ENCODE results near the gene UGT1A9. TPM values are rescaled to one million over a fixed set of nuclear protein-coding genes. Genes with fewer than 3 reads are reported as not detected.

The UGT1A9 gene
- polyA plus RNA-seq, 1 experiment: not detected

GRCh38 chr2:233673896-233674295 is 2.2 kb downstream of the UGT1A9 start:
- Histone ChIP-seq H3K27me3 (ENCODE audit: control insufficient read depth, insufficient read depth, low read length) (peaks cover 7% of the 10 kb centered on the region), H3K4me3 (ENCODE audit: low read depth, low read length) (no peak overlapping the region), H3K27ac (ENCODE audit: low read depth, low read length) (no peak overlapping the region), H3K9me3 (ENCODE audit: control insufficient read depth, insufficient read depth, low read length) (no peaks in the 10 kb centered on the region)
- CTCF ChIA-PET: no interaction called here
- DNase-seq (ENCODE audit: low read depth, low spot score): no peak
- TF ChIP-seq, protein P1, sequence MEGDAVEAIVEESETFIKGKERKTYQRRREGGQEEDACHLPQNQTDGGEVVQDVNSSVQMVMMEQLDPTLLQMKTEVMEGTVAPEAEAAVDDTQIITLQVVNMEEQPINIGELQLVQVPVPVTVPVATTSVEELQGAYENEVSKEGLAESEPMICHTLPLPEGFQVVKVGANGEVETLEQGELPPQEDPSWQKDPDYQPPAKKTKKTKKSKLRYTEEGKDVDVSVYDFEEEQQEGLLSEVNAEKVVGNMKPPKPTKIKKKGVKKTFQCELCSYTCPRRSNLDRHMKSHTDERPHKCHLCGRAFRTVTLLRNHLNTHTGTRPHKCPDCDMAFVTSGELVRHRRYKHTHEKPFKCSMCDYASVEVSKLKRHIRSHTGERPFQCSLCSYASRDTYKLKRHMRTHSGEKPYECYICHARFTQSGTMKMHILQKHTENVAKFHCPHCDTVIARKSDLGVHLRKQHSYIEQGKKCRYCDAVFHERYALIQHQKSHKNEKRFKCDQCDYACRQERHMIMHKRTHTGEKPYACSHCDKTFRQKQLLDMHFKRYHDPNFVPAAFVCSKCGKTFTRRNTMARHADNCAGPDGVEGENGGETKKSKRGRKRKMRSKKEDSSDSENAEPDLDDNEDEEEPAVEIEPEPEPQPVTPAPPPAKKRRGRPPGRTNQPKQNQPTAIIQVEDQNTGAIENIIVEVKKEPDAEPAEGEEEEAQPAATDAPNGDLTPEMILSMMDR (IDR thresholded peaks at IDR 0.05; ENCODE audit: low read depth, low read length): no peak
- POLR2A ChIA-PET: no interaction called here

GRCh38 chr2:233674314-233674713 is 2.6 kb downstream of the UGT1A9 start:
- TF ChIP-seq, protein P1 (IDR thresholded peaks at IDR 0.05; ENCODE audit: low read depth, low read length): no peak
- Histone ChIP-seq H3K27me3 (ENCODE audit: control insufficient read depth, insufficient read depth, low read length) (peaks cover 7% of the 10 kb centered on the region), H3K9me3 (ENCODE audit: control insufficient read depth, insufficient read depth, low read length) (no peaks in the 10 kb centered on the region), H3K4me3 (ENCODE audit: low read depth, low read length) (no peak overlapping the region), H3K27ac (ENCODE audit: low read depth, low read length) (no peak overlapping the region)
- ChIA-PET POLR2A (no interaction called here), CTCF (no interaction called here)
- DNase-seq (ENCODE audit: low read depth, low spot score): no peak

GRCh38 chr2:233674995-233675394 is 3.3 kb downstream of the UGT1A9 start:
- DNase-seq (ENCODE audit: low read depth, low spot score): no peak
- Histone ChIP-seq H3K9me3 (ENCODE audit: control insufficient read depth, insufficient read depth, low read length) (no peaks in the 10 kb centered on the region), H3K4me3 (ENCODE audit: low read depth, low read length) (no peak overlapping the region), H3K27me3 (ENCODE audit: control insufficient read depth, insufficient read depth, low read length) (peaks cover 7% of the 10 kb centered on the region), H3K27ac (ENCODE audit: low read depth, low read length) (no peak overlapping the region)
- ChIA-PET POLR2A (no interaction called here), CTCF (no interaction called here)
- TF ChIP-seq, protein P1 (IDR thresholded peaks at IDR 0.05; ENCODE audit: low read depth, low read length): no peak

GRCh38 chr2:233676046-233676445 is 4.3 kb downstream of the UGT1A9 start:
- Histone ChIP-seq H3K27ac (ENCODE audit: low read depth, low read length) (no peak overlapping the region), H3K4me3 (ENCODE audit: low read depth, low read length) (no peak overlapping the region), H3K27me3 (ENCODE audit: control insufficient read depth, insufficient read depth, low read length) (peaks cover 3% of the 10 kb centered on the region), H3K9me3 (ENCODE audit: control insufficient read depth, insufficient read depth, low read length) (no peaks in the 10 kb centered on the region)
- POLR2A ChIA-PET: no interaction called here
- TF ChIP-seq, protein P1 (IDR thresholded peaks at IDR 0.05; ENCODE audit: low read depth, low read length): no peak
- CTCF ChIA-PET: no interaction called here
- DNase-seq (ENCODE audit: low read depth, low spot score): no peak

DNA sequence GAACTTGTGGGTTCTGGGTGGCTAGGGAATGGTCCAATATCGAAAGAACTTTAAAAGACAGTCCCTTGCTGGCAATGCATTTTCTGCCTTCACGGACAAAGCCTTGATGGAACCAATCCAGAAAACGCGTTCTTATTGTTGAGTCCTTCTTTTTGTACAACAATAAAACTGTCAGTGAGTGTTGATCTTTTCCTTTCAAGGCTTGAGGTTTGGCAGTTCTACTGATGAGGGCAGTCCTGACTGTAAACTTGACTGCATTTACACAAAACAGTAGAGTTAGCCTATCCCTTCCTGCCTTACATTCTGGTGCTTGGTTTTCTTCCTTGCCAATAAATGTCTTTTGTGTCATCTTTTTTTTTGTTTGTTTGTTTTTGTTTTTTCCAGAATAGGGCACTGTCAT is 7.5 kb downstream of the UGT1A9 start:
- TF ChIP-seq, protein P1 (IDR thresholded peaks at IDR 0.05; ENCODE audit: low read depth, low read length): no peak
- ChIA-PET POLR2A (no interaction called here), CTCF (no interaction called here)
- Histone ChIP-seq H3K27ac (ENCODE audit: low read depth, low read length) (no peak overlapping the region), H3K9me3 (ENCODE audit: control insufficient read depth, insufficient read depth, low read length) (no peaks in the 10 kb centered on the region), H3K4me3 (ENCODE audit: low read depth, low read length) (no peak overlapping the region), H3K27me3 (ENCODE audit: control insufficient read depth, insufficient read depth, low read length) (no peaks in the 10 kb centered on the region)
- DNase-seq (ENCODE audit: low read depth, low spot score): no peak

Data from AG04450 (cell line).